Vagina (tissue), 2 donors: ENCODE measurements around the gene ETHE1. TPM values are rescaled to one million over a fixed set of nuclear protein-coding genes. Genes with fewer than 3 reads are reported as not detected.
A peak's percentile ranks its signal among the peaks of the same experiment; 100 is the strongest.

ENCODE experiments used
- DNase-seq, 2 donors: peaks; one replicate each; pipeline ENCODE4 v3.0.0-alpha.2; 2017; ENCODE audit errors: extremely low spot score in 2 of 2
- H3K27ac ChIP-seq: fragments of 200-600 bp; sonication (generic); one replicate; pipeline ENCODE4 v1.5.1; 2019
- H3K27me3 ChIP-seq: fragments of 200-600 bp; sonication (generic); one replicate; pipeline ENCODE4 v1.5.1; 2019
- H3K36me3 ChIP-seq, 2 donors: fragments of 200-600 bp; sonication (generic); one replicate each; pipeline ENCODE4 v1.5.1; 2017 to 2019
- H3K4me1 ChIP-seq: fragments of 200-600 bp; sonication (generic); one replicate; pipeline ENCODE4 v1.5.1; 2019
- H3K4me3 ChIP-seq, 2 donors: fragments of 200-600 bp; sonication (generic); 1 replicate in 1 of 2; 2 replicates in 1 of 2; pipeline ENCODE4 v1.5.1; 2016 to 2019
- H3K9me3 ChIP-seq: fragments of 200-600 bp; sonication (generic); one replicate; pipeline ENCODE4 v1.5.1; 2019
- CTCF ChIP-seq, 3 experiments: fragments of 450-650 bp in 2 of 3; fragments of 200-600 bp in 1 of 3; sonication (generic) in 1 of 3; IDR thresholded peaks; one replicate each; pipeline ENCODE4 v1.5.1; 2017 to 2019; ENCODE audit warnings: antibody characterized with exemption in 3 of 3, mild to moderate bottlenecking in 2 of 3, moderate library complexity in 2 of 3
- POLR2A ChIP-seq, 2 donors: fragments of 450-650 bp; IDR thresholded peaks; one replicate each; pipeline ENCODE4 v1.6.1; 2017; ENCODE audit warnings: antibody characterized with exemption in 2 of 2, mild to moderate bottlenecking in 2 of 2, moderate library complexity in 2 of 2
- POLR2AphosphoS5 ChIP-seq, 2 donors: sonication (generic); formaldehyde crosslinking; IDR thresholded peaks; one replicate each; pipeline ENCODE4 v1.9.0; 2017; ENCODE audit warnings: antibody characterized with exemption in 2 of 2, mild to moderate bottlenecking in 2 of 2, low read depth in 1 of 2; ENCODE audit not compliant: insufficient read depth in 1 of 2
- intact Hi-C: fragments of 100-400 bp; cut with DNase I; formaldehyde crosslinking; loops from one replicate; pipeline ENCODE4 v1.15.1; 2023
- total RNA-seq: library from RNA; depleted of rRNA; stranded (reverse); fragments of >200 nt; gene quantifications from one replicate; pipeline ENCODE4 v1.2.3, GENCODE V29; 2016

The ETHE1 gene
- total RNA-seq, 1 donor from 2014 or later, result 74.4 TPM

DNA sequence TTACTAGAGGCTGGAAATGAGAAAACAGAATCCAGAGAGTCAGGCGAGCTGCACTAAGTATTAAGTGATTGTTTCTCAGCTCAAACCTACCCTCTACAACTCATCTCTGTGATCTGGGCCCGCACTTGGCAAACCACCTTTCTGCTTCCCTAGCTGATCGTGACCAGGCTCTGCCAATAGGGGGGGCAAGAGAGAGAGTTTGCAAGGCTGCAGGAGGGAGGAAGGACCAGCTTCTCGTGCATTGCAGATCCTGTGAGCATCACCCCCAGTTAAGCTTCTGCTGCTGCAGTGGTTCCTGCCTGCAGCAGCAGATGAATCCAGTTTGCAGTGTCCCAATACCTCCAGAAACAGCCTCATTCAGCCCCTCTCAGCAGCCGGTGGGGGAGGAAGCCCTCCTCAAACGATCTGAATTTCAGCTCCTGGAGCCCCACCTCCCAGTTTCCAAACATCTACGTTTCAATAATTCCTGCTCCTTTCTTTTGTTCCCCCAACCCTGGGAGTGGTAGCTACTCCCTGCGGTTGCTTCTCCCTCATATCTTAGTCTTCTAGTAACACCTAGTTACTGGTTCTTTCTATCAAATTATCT, 28.3 kb upstream of the ETHE1 start:
- H3K36me3 ChIP-seq, result peaks cover 0 to 36% of the 10 kb centered on the region in 2 donors
- intact Hi-C loops, result no loop called here
- H3K4me3 ChIP-seq, result no peak overlapping the region
- H3K4me1 ChIP-seq, result no peaks in the 10 kb centered on the region
- no peaks in the 10 kb centered on the region for H3K27me3 ChIP-seq
- TF ChIP-seq CTCF (IDR thresholded peaks at IDR 0.05) (peak in 1 of 3 experiments; percentile 23), POLR2A (IDR thresholded peaks at IDR 0.05) (no peak)
- no peaks in the 10 kb centered on the region for H3K9me3 ChIP-seq
- no peak overlapping the region for H3K27ac ChIP-seq
- no peak for DNase-seq

DNA sequence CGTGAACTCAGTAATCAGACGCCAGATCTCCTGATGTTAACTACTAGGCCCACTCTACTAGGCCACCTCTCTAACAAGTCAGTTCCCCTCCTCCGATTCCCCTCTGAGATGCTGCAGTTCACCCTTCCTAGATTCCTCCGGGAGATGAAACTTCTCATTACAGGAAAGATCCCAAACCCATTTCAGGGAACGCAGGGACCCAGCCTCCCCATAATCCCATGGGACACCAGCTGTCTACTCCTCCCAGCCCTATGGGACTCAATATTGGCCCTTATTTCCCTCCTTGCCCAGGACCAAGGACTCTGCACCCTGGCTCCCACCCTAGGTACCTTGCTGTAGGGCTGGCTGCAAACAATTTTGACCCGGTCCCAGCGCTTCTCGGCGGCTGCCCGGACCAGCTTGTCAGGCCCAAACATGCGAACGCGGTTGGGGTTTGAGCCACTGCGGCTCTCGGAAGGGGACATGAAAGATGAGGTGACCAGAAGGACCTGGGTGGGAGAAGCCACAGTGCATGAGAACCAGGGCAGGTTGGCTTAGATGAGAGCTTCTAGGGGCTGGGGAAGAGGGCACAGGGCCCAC, 27.4 kb upstream of the ETHE1 start:
- Histone ChIP-seq H3K9me3 (no peaks in the 10 kb centered on the region), H3K4me1 (no peaks in the 10 kb centered on the region), H3K27me3 (no peaks in the 10 kb centered on the region), H3K27ac (no peak overlapping the region), H3K36me3 (peaks cover 0 to 38% of the 10 kb centered on the region in 2 donors), H3K4me3 (no peak overlapping the region)
- intact Hi-C loops, result no loop called here
- no peak for DNase-seq
- no peak for TF ChIP-seq POLR2A (IDR thresholded peaks at IDR 0.05)
- TF ChIP-seq POLR2AphosphoS5 (IDR thresholded peaks at IDR 0.05; ENCODE audit: insufficient read depth in 1 of 2, low read depth in 1 of 2), result no peak
- no peak for TF ChIP-seq CTCF (IDR thresholded peaks at IDR 0.05)

GRCh38 chr19:43553656-43554055, 26.7 kb upstream of the ETHE1 start:
- Histone ChIP-seq H3K36me3 (peaks cover 0 to 38% of the 10 kb centered on the region in 2 donors), H3K27ac (no peak overlapping the region), H3K4me3 (no peak overlapping the region), H3K9me3 (no peaks in the 10 kb centered on the region), H3K4me1 (no peaks in the 10 kb centered on the region), H3K27me3 (no peaks in the 10 kb centered on the region)
- TF ChIP-seq CTCF (IDR thresholded peaks at IDR 0.05), result no peak
- TF ChIP-seq POLR2AphosphoS5 (IDR thresholded peaks at IDR 0.05; ENCODE audit: insufficient read depth in 1 of 2, low read depth in 1 of 2), result no peak
- TF ChIP-seq POLR2A (IDR thresholded peaks at IDR 0.05), result no peak
- intact Hi-C loops, result no loop called here
- no peak for DNase-seq

- Histone ChIP-seq H3K9me3 (no peaks in the 10 kb centered on the region), H3K27ac (no peak overlapping the region), H3K27me3 (no peaks in the 10 kb centered on the region), H3K4me3 (no peak overlapping the region), H3K4me1 (no peaks in the 10 kb centered on the region), H3K36me3 (peaks cover 0 to 38% of the 10 kb centered on the region in 2 donors)
- intact Hi-C loops, result no loop called here
- no peak for DNase-seq
- TF ChIP-seq POLR2A (IDR thresholded peaks at IDR 0.05) (no peak), CTCF (IDR thresholded peaks at IDR 0.05) (no peak), POLR2AphosphoS5 (IDR thresholded peaks at IDR 0.05; ENCODE audit: insufficient read depth in 1 of 2, low read depth in 1 of 2) (no peak)
These were observed 25.6 kb upstream of the ETHE1 start for GRCh38 chr19:43552616-43553015.

DNA sequence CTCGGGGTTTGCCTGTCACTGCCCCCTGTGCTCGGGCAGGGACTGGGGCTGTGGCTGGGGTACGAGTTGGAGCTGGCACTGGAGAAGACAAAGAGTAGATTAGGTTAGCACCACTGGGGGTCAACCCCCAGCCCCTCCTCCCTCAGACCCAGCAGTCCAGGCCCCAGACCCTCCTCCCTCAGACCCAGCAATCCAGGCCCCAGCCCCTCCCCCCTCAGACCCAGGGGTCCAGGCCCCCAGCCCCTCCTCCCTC, 25.1 kb upstream of the ETHE1 start:
- intact Hi-C loops, result no loop called here
- H3K27ac ChIP-seq, result no peak overlapping the region
- peaks cover 0 to 38% of the 10 kb centered on the region in 2 donors for H3K36me3 ChIP-seq
- TF ChIP-seq POLR2AphosphoS5 (IDR thresholded peaks at IDR 0.05; ENCODE audit: insufficient read depth in 1 of 2, low read depth in 1 of 2) (no peak), CTCF (IDR thresholded peaks at IDR 0.05) (no peak), POLR2A (IDR thresholded peaks at IDR 0.05) (no peak)
- DNase-seq, result no peak
- H3K4me3 ChIP-seq, result no peak overlapping the region
- H3K27me3 ChIP-seq, result no peaks in the 10 kb centered on the region
- H3K4me1 ChIP-seq, result no peaks in the 10 kb centered on the region
- H3K9me3 ChIP-seq, result no peaks in the 10 kb centered on the region
